GM12878 (cell line): ENCODE results near the gene POLR1A. TPM values are rescaled to one million over a fixed set of nuclear protein-coding genes. Genes with fewer than 3 reads are reported as not detected.
A peak's percentile ranks its signal among the peaks of the same experiment; 100 is the strongest.

Experiments
- ATAC-seq: fragments of 200-7000 bp; cut with Tn5 transposase; 3 replicates; pipeline ENCODE4 v1.9.1; 2020; ENCODE audit warnings: mild to moderate bottlenecking, moderate library complexity
- BruUV-seq: library from RNA; stranded (reverse); fragments of 400-500 nt; replicated peaks from 2 replicates; lab custom pipeline; 2021; lab: Mats Ljungman, UMichigan
- CTCF ChIA-PET: fragments of 300-600 bp; sonication (Branson Sonifier 250); formaldehyde crosslinking; extraction: SDS; loops from one replicate; lab custom pipeline; 2021; ENCODE audit warnings: inconsistent platforms; lab: Yijun Ruan, JAX
- POLR2A ChIA-PET: fragments of 350-600 bp; formaldehyde crosslinking; extraction: SDS; loops from one replicate; lab custom pipeline; 2021; ENCODE audit warnings: inconsistent platforms; lab: Charles Lee
- RAD21 ChIA-PET: fragments of 300-600 bp; sonication (Branson Sonifier 250); formaldehyde crosslinking; loops from one replicate; lab custom pipeline; 2023; ENCODE audit warnings: antibody characterized with exemption; ENCODE audit not compliant: unreplicated experiment; lab: Charles Lee
- SMC1A ChIA-PET: fragments of 300-600 bp; sonication (Branson Sonifier 250); formaldehyde crosslinking; loops from one replicate; lab custom pipeline; 2023; ENCODE audit not compliant: unreplicated experiment, uncharacterized antibody; lab: Charles Lee
- DNase-seq: peaks from one replicate; pipeline ENCODE4 v3.0.0-alpha.2; 2011; ENCODE audit warnings: low read depth, low spot score
- FAIRE-seq: peaks from 3 replicates; lab custom pipeline; 2011; peaks lifted over from hg19 to GRCh38; lab: Jason Lieb, UNC
- H2AFZ ChIP-seq: 2 replicates; pipeline ENCODE4 v1.6.0; 2011; ENCODE audit warnings: low read depth, low read length, control low read depth; ENCODE audit not compliant: control insufficient read depth
- H3K27ac ChIP-seq: 2 replicates; pipeline ENCODE4 v1.5.1; 2011; ENCODE audit warnings: control low read depth; ENCODE audit not compliant: control insufficient read depth, insufficient read depth
- H3K27me3 ChIP-seq, 2 experiments: replicated peaks in 1 of 2; 2 replicates each; pipeline versions ENCODE4 v1.6.0 to v1.6.1; 2011; ENCODE audit warnings: low read length in 1 of 2; ENCODE audit not compliant: control insufficient read depth in 2 of 2, insufficient read depth in 2 of 2
- H3K36me3 ChIP-seq, 2 experiments: 2 replicates each; pipeline ENCODE4 v1.5.1; 2011; ENCODE audit warnings: low read length in 1 of 2; ENCODE audit not compliant: control insufficient read depth in 2 of 2, insufficient read depth in 2 of 2
- H3K4me1 ChIP-seq: 2 replicates; pipeline ENCODE4 v1.6.1; 2011; ENCODE audit warnings: mild to moderate bottlenecking, low read length, moderate library complexity, mixed read lengths; ENCODE audit not compliant: control insufficient read depth, insufficient read depth
- H3K4me2 ChIP-seq: 2 replicates; pipeline ENCODE4 v1.6.0; 2011; ENCODE audit warnings: control low read depth; ENCODE audit not compliant: control insufficient read depth, insufficient read depth
- H3K4me3 ChIP-seq: fragments of 200-600 bp; sonication (generic); 2 replicates; pipeline ENCODE4 v1.5.1; 2016
- H3K79me2 ChIP-seq: 2 replicates; pipeline ENCODE4 v1.6.0; 2011; ENCODE audit warnings: low read length; ENCODE audit not compliant: control insufficient read depth, insufficient read depth
- H3K9ac ChIP-seq: 2 replicates; pipeline ENCODE4 v1.8.0; 2011; ENCODE audit warnings: low read length, control low read depth, mixed read lengths; ENCODE audit not compliant: control insufficient read depth, insufficient read depth
- H3K9me3 ChIP-seq: replicated peaks from 3 replicates; pipeline ENCODE4 v1.5.1; 2011; ENCODE audit warnings: mild to moderate bottlenecking, low read length; ENCODE audit not compliant: control insufficient read depth, insufficient read depth
- H4K20me1 ChIP-seq: 2 replicates; pipeline ENCODE4 v1.6.0; 2011; ENCODE audit not compliant: control insufficient read depth, insufficient read depth
- CEBPB ChIP-seq, 2 experiments: fragments of 150-350 bp in 1 of 2; IDR thresholded peaks; 2 replicates each; pipeline ENCODE4 v1.6.1; 2012 to 2014; ENCODE audit warnings: low read depth in 2 of 2, low read length in 2 of 2, borderline replicate concordance in 1 of 2, inconsistent platforms in 1 of 2
- CREB1 ChIP-seq: IDR thresholded peaks from 2 replicates; pipeline ENCODE4 v1.6.1; 2012; ENCODE audit warnings: low read depth, mild to moderate bottlenecking, inconsistent platforms
- PBX3 ChIP-seq: IDR thresholded peaks from 2 replicates; pipeline ENCODE4 v1.6.1; 2011; ENCODE audit warnings: mild to moderate bottlenecking, low read depth, low read length, moderate library complexity; ENCODE audit not compliant: insufficient replicate concordance
- POU2F2 ChIP-seq: IDR thresholded peaks from 3 replicates; pipeline ENCODE4 v1.6.1; 2011; ENCODE audit warnings: low read depth, mild to moderate bottlenecking, low read length, borderline replicate concordance
- ZBED1 ChIP-seq: IDR thresholded peaks from 2 replicates; pipeline ENCODE4 v1.6.1; 2016; ENCODE audit warnings: borderline replicate concordance
- WGBS: methylation state at CpG from one replicate; pipeline ENCODE4 v1.1.6; 2016; ENCODE audit warnings: low lambda C conversion rate; ENCODE audit not compliant: insufficient replicate concordance, insufficient coverage; ENCODE audit errors: missing lambda C conversion rate; 5-methylcytosine and 5-hydroxymethylcytosine counted together
- in situ Hi-C: fragments of 300-500 bp; cut with MboI; formaldehyde crosslinking; loops from 9 replicates; pipeline ENCODE4 v1.14.3; 2018; ENCODE audit warnings: mixed read lengths
- intact Hi-C: fragments of 100-400 bp; cut with micrococcal nuclease; formaldehyde crosslinking; loops from one replicate; pipeline ENCODE4 v1.14.2; 2022; ENCODE audit not compliant: unreplicated experiment
- polyA plus RNA-seq, 11 experiments: library from polyadenylated mRNA; depleted of rRNA in 4 of 11; unstranded in 6 of 11; stranded (reverse) in 5 of 11; fragments of >200 nt; fragmentation: Nextera tagmentation in 4 of 11; fragmentation: Illumina TruSeq in 1 of 11; extraction: Ambion mirVana in 4 of 11; extraction: Trizol in 1 of 11; gene quantifications; 1 replicate in 1 of 11; 2 replicates in 10 of 11; pipeline versions ENCODE4 v1.2.1 to v1.2.3, GENCODE V29; 2011 to 2016; ENCODE audit warnings: inconsistent platforms in 2 of 11, missing spikeins in 2 of 11, low read depth in 1 of 11
- total RNA-seq, 4 experiments: library from RNA; depleted of rRNA in 3 of 4; stranded (reverse); fragments of >200 nt in 3 of 4; fragmentation: Illumina TruSeq in 1 of 4; extraction: Trizol in 1 of 4; gene quantifications; 2 replicates each; pipeline versions ENCODE4 v1.2.1 to v1.2.3, GENCODE V29; 2013 to 2021
- TF ChIP-seq, protein P1 (sequence below): fragments of 450-650 bp; conservative IDR thresholded peaks from 2 replicates; pipeline ENCODE4 v1.6.1; 2017; ENCODE audit warnings: mild to moderate bottlenecking, moderate library complexity
- TF ChIP-seq, protein P2 (sequence below), 3 experiments: IDR thresholded peaks in 2 of 3; conservative IDR thresholded peaks in 1 of 3; 2 replicates each; pipeline ENCODE4 v1.5.1; 2011; ENCODE audit warnings: low read depth in 3 of 3, low read length in 3 of 3, mild to moderate bottlenecking in 3 of 3, control low read depth in 2 of 3, moderate library complexity in 2 of 3, inconsistent platforms in 1 of 3, mixed read lengths in 1 of 3; ENCODE audit not compliant: control insufficient read depth in 2 of 3, insufficient read depth in 1 of 3; ENCODE audit errors: extremely low read depth in 1 of 3
- TF ChIP-seq, protein P3 (sequence below): fragments of 450-650 bp; IDR thresholded peaks from 2 replicates; pipeline ENCODE4 v1.6.1; 2016; ENCODE audit warnings: mild to moderate bottlenecking

POLR1A gene
- total and polyA plus RNA-seq, 10 of the 15 experiments (the other 5 are each of a cell fraction or from before 2014, with no cell fraction given) = 2.1 to 53.9 (median 17.8) TPM

- DNase-seq (no peak), FAIRE-seq (no peak), ATAC-seq (peak; percentile 32)
- no TSS peak for BruUV-seq
- Histone ChIP-seq H3K79me2 (no peaks in the 10 kb centered on the region), H3K27ac (no peak overlapping the region), H3K36me3 (peaks cover 11 to 21% of the 10 kb centered on the region in 2 experiments; a peak in 3 of 4 replicates), H3K9ac (no peak overlapping the region), H3K9me3 (no peaks in the 10 kb centered on the region; the same call in 2 of the 3 replicates), H2AFZ (no peak overlapping the region), H4K20me1 (no peaks in the 10 kb centered on the region), H3K4me2 (no peak overlapping the region), H3K4me1 (peaks cover 1% of the 10 kb centered on the region), H3K4me3 (no peak overlapping the region), H3K27me3 (no peaks in the 10 kb centered on the region)
- in situ Hi-C loops = no loop called here
- SMC1A ChIA-PET = interaction anchor here (1.0 to 7.7 kb wide), 13 partner anchors 9 to 195 kb away, joined by 3 to 106 read pairs (median 11); no protein-coding TSS in a partner anchor
- CTCF ChIA-PET = interaction anchor here (0.7 to 6.4 kb wide), 13 partner anchors 9 to 196 kb away, joined by 3 to 43 read pairs (median 10); no protein-coding TSS in a partner anchor
- RAD21 ChIA-PET = interaction anchor here (0.8 to 8.4 kb wide), 13 partner anchors 10 to 198 kb away, joined by 3 to 132 read pairs (median 7); partner anchors contain the start of gene ST3GAL5
- WGBS = 21% methylated on average over 2 of the region's 2 CpGs
- POLR2A ChIA-PET = interaction anchor here (0.6 to 8.2 kb wide), 9 partner anchors 9 to 174 kb away, joined by 3 to 97 read pairs (median 3); no protein-coding TSS in a partner anchor
- intact Hi-C loops = no loop called here
- TF ChIP-seq ZBED1 = no peak
- TF ChIP-seq PBX3 = no peak
- TF ChIP-seq, protein P1, sequence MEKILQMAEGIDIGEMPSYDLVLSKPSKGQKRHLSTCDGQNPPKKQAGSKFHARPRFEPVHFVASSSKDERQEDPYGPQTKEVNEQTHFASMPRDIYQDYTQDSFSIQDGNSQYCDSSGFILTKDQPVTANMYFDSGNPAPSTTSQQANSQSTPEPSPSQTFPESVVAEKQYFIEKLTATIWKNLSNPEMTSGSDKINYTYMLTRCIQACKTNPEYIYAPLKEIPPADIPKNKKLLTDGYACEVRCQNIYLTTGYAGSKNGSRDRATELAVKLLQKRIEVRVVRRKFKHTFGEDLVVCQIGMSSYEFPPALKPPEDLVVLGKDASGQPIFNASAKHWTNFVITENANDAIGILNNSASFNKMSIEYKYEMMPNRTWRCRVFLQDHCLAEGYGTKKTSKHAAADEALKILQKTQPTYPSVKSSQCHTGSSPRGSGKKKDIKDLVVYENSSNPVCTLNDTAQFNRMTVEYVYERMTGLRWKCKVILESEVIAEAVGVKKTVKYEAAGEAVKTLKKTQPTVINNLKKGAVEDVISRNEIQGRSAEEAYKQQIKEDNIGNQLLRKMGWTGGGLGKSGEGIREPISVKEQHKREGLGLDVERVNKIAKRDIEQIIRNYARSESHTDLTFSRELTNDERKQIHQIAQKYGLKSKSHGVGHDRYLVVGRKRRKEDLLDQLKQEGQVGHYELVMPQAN = no peak
- TF ChIP-seq CEBPB (IDR thresholded peaks at IDR 0.05; ENCODE audit: borderline replicate concordance in 1 of 2, low read depth in 2 of 2, low read length in 2 of 2) = no peak
- TF ChIP-seq, protein P2, sequence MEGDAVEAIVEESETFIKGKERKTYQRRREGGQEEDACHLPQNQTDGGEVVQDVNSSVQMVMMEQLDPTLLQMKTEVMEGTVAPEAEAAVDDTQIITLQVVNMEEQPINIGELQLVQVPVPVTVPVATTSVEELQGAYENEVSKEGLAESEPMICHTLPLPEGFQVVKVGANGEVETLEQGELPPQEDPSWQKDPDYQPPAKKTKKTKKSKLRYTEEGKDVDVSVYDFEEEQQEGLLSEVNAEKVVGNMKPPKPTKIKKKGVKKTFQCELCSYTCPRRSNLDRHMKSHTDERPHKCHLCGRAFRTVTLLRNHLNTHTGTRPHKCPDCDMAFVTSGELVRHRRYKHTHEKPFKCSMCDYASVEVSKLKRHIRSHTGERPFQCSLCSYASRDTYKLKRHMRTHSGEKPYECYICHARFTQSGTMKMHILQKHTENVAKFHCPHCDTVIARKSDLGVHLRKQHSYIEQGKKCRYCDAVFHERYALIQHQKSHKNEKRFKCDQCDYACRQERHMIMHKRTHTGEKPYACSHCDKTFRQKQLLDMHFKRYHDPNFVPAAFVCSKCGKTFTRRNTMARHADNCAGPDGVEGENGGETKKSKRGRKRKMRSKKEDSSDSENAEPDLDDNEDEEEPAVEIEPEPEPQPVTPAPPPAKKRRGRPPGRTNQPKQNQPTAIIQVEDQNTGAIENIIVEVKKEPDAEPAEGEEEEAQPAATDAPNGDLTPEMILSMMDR (IDR thresholded peaks at IDR 0.05 in 2 of 3, conservative IDR thresholded peaks at IDR 0.05 in 1 of 3; ENCODE audit: control insufficient read depth in 2 of 3, extremely low read depth in 1 of 3, insufficient read depth in 1 of 3, low read depth in 3 of 3, low read length in 3 of 3) = peak in 1 of 3 experiments; percentile 21; a peak in 1 of 6 replicates
- TF ChIP-seq CREB1 = no peak
- no peak for TF ChIP-seq POU2F2
- TF ChIP-seq, protein P3, sequence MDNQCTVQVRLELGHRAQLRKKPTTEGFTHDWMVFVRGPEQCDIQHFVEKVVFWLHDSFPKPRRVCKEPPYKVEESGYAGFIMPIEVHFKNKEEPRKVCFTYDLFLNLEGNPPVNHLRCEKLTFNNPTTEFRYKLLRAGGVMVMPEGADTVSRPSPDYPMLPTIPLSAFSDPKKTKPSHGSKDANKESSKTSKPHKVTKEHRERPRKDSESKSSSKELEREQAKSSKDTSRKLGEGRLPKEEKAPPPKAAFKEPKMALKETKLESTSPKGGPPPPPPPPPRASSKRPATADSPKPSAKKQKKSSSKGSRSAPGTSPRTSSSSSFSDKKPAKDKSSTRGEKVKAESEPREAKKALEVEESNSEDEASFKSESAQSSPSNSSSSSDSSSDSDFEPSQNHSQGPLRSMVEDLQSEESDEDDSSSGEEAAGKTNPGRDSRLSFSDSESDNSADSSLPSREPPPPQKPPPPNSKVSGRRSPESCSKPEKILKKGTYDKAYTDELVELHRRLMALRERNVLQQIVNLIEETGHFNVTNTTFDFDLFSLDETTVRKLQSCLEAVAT = no peak; the same call in 1 of the 2 replicates
Measured at GRCh38 chr2:86023366-86023712, 82.3 kb downstream of the POLR1A start.
